Fibroblast of upper back skin (primary cell): ENCODE results near the gene THOC1.

ENCODE experiments used
- DNase-seq: peaks from one replicate; pipeline ENCODE4 v3.0.0-alpha.2; 2013

The THOC1 gene

GRCh38 chr18:275486-275885, 7.6 kb upstream of the THOC1 start:
- DNase-seq: no peak

GRCh38 chr18:274313-274712, 6.5 kb upstream of the THOC1 start:
- no peak for DNase-seq

- no peak for DNase-seq
Measured at GRCh38 chr18:273525-273924, 5.7 kb upstream of the THOC1 start.

- no peak for DNase-seq
Measured at GRCh38 chr18:272650-273049, 4.8 kb upstream of the THOC1 start.

GRCh38 chr18:269480-270095, 1.7 kb upstream of the THOC1 start:
- no peak for DNase-seq

- no peak for DNase-seq
Measured at GRCh38 chr18:267380-267687, 513 bp downstream of the THOC1 start.

GRCh38 chr18:261398-262073, 6.3 kb downstream of the THOC1 start:
- peak; percentile 17 for DNase-seq

- no peak for DNase-seq
Measured at GRCh38 chr18:260547-260946, 7.3 kb downstream of the THOC1 start.

- DNase-seq: no peak
Measured at GRCh38 chr18:255171-255570, 12.7 kb downstream of the THOC1 start.

- no peak for DNase-seq
Measured at GRCh38 chr18:253121-253520, 14.7 kb downstream of the THOC1 start.

GRCh38 chr18:251572-251971, 16.3 kb downstream of the THOC1 start:
- no peak for DNase-seq

- DNase-seq: no peak
Measured at GRCh38 chr18:250685-251084, 17.2 kb downstream of the THOC1 start.

- no peak for DNase-seq
Measured at GRCh38 chr18:248053-248452, 19.8 kb downstream of the THOC1 start.

GRCh38 chr18:245282-245847, 22.5 kb downstream of the THOC1 start:
- DNase-seq: no peak

GRCh38 chr18:240175-240574, 27.7 kb downstream of the THOC1 start:
- DNase-seq: no peak

GRCh38 chr18:231563-231962, 36.3 kb downstream of the THOC1 start:
- DNase-seq: no peak

- DNase-seq: peak; percentile 45
Measured at GRCh38 chr18:228586-228985, 39.3 kb downstream of the THOC1 start.

GRCh38 chr18:227902-228301, 39.9 kb downstream of the THOC1 start:
- DNase-seq: no peak

GRCh38 chr18:227374-227773, 40.5 kb downstream of the THOC1 start:
- DNase-seq: no peak

GRCh38 chr18:225745-226144, 42.1 kb downstream of the THOC1 start:
- DNase-seq: no peak

- no peak for DNase-seq
Measured at GRCh38 chr18:220708-221107, 47.1 kb downstream of the THOC1 start.

- no peak for DNase-seq
Measured at GRCh38 chr18:217532-218336, 50.1 kb downstream of the THOC1 start.

- DNase-seq: no peak
Measured at GRCh38 chr18:215448-216010, 52.3 kb downstream of the THOC1 start.

GRCh38 chr18:213966-214365, 53.9 kb downstream of the THOC1 start:
- no peak for DNase-seq
